ENCODE data around the gene LMOD2. TPM values are rescaled to one million over a fixed set of nuclear protein-coding genes. Genes with fewer than 3 reads are reported as not detected.

LMOD2 gene
- polyA plus RNA-seq, 2 of the 4 experiments (the other 2 are of a cell fraction) = not detected

DNA sequence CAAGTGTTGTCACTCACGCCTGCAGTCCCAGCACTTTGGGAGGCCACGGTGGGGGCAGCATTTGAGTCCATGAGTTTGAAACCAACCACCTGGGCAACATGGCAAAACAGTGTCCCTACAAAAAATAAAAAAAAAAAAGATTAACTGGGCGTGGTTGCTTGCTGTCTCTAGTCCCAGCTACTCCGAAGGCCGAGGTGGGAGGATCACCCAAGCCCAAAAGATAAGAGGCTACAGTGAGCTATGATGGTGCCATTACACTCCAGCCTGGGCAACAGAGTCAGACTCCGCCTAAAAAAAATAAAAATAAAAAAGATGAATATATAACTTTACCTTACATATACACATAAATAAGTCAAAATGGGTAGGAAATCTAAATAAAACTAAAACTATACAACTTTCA, 2.5 kb upstream of the LMOD2 start:
- no peaks in the 10 kb centered on the region for H3K9me3 ChIP-seq
- DNase-seq (ENCODE audit: low read depth in 1 of 2, low spot score in 1 of 2) (no peak), FAIRE-seq (no peak), ATAC-seq (no peak)
- H3K4me2 ChIP-seq = no peak overlapping the region
- no peak overlapping the region for H3K4me3 ChIP-seq
- no peaks in the 10 kb centered on the region for H3K4me1 ChIP-seq
- ChIA-PET POLR2A (no interaction called here), CTCF (interaction anchor here (0.6 to 1.1 kb wide), 5 partner anchors 9 to 506 kb away, joined by 3 to 7 read pairs (median 3); no protein-coding TSS in a partner anchor)
- no peak overlapping the region for H3K27ac ChIP-seq
- 34% methylated on average over 6 of the region's 6 CpGs for WGBS (ENCODE audit: missing lambda C conversion rate)
- TF ChIP-seq PHF8 (IDR thresholded peaks at IDR 0.05; ENCODE audit: borderline replicate concordance, low read depth) (no peak), SMC3 (IDR thresholded peaks at IDR 0.05) (no peak), FOXS1 (CRISPR knock-in tag; IDR thresholded peaks at IDR 0.05) (no peak), EHF (CRISPR knock-in tag; IDR thresholded peaks at IDR 0.05) (no peak), SREBF2 (IDR thresholded peaks at IDR 0.05) (no peak), KDM1A (IDR thresholded peaks at IDR 0.05; ENCODE audit: low read depth) (no peak), MYC (IDR thresholded peaks at IDR 0.05; ENCODE audit: borderline replicate concordance, low read length) (no peak)

DNA sequence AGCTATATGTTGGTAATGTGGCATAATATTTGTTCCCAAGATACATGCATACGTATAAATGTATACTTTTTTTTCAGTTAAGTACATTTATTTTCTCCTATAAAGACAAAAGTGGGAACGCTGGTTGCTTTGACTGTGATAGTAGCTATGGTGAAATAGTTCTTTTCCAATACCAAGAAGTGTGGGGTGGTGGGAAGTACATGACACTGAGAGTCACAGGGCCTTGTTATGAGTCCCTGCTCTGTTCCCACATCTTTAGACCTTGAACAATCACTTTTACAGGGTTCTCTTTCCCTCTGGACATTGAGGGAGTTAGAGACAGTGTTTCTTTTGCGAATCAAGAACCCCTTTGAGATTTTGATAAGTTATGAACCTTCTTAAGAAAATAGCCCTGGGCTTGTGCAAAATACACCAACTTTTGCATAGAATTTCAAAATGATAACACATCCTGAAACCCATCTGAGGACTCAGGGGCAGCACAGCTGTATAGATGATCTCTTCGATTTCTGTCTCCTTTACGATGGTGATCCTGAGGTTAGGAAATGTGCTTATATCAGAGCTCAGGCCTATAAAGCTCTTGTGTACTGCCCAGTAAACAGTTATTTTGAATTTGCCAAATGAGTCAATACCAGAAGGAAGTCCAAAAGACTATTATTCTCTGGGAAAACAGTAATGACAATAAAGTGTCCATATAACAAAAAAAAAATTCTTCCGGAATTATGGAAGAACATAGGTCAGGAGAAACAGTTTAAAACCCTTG, 1.1 kb downstream of the LMOD2 start:
- Histone ChIP-seq H3K9me3 (no peaks in the 10 kb centered on the region), H3K4me1 (no peaks in the 10 kb centered on the region), H3K4me2 (no peak overlapping the region), H3K27ac (no peak overlapping the region), H3K4me3 (no peak overlapping the region)
- DNase-seq (ENCODE audit: low read depth in 1 of 2, low spot score in 1 of 2) = no peak
- TF ChIP-seq HEYL (CRISPR knock-in tag; IDR thresholded peaks at IDR 0.05) = no peak
- WGBS (ENCODE audit: missing lambda C conversion rate) = 64% methylated on average over 6 of the region's 6 CpGs
- ChIA-PET CTCF (interaction anchor here (0.9 to 1.0 kb wide), 4 partner anchors 10 to 208 kb away, joined by 3 to 5 read pairs (median 4); no protein-coding TSS in a partner anchor), POLR2A (no interaction called here)
- ATAC-seq = no peak
- no peak for FAIRE-seq

DNA sequence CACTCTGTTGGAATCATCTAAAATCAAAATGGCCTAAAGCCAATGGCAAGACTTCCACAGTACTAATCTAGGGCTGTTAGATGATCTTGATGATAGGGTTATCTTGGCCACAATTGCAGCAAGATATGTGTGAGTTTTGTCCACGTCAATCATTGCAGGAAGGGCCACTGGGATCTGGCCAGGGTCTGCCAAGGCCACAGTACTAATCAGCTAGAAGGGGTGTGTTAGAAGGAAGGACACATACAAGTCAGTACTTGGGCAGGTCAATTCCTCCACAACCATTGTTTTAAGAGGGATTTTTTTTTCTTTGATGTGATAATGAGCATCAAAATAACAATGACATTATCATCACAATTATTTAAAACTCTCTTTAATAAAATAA, 1.6 kb downstream of the LMOD2 start:
- ChIA-PET CTCF (interaction anchor here (0.6 to 1.0 kb wide), 3 partner anchors 9 to 116 kb away, joined by 3 read pairs; no protein-coding TSS in a partner anchor), POLR2A (no interaction called here)
- H3K9me3 ChIP-seq = no peaks in the 10 kb centered on the region
- H3K27ac ChIP-seq = no peak overlapping the region
- no peaks in the 10 kb centered on the region for H3K4me1 ChIP-seq
- no peak for FAIRE-seq
- ATAC-seq = no peak
- TF ChIP-seq, protein P1, sequence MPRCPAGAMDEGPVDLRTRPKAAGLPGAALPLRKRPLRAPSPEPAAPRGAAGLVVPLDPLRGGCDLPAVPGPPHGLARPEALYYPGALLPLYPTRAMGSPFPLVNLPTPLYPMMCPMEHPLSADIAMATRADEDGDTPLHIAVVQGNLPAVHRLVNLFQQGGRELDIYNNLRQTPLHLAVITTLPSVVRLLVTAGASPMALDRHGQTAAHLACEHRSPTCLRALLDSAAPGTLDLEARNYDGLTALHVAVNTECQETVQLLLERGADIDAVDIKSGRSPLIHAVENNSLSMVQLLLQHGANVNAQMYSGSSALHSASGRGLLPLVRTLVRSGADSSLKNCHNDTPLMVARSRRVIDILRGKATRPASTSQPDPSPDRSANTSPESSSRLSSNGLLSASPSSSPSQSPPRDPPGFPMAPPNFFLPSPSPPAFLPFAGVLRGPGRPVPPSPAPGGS (IDR thresholded peaks at IDR 0.05) = no peak
- TF ChIP-seq KDM1A (IDR thresholded peaks at IDR 0.05; ENCODE audit: low read depth) (no peak), FOSB (CRISPR knock-in tag; IDR thresholded peaks at IDR 0.05) (no peak), RFX5 (IDR thresholded peaks at IDR 0.05) (no peak), EHF (CRISPR knock-in tag; IDR thresholded peaks at IDR 0.05) (no peak), CBX8 (IDR thresholded peaks at IDR 0.05) (no peak)
- TF ChIP-seq, protein P2, sequence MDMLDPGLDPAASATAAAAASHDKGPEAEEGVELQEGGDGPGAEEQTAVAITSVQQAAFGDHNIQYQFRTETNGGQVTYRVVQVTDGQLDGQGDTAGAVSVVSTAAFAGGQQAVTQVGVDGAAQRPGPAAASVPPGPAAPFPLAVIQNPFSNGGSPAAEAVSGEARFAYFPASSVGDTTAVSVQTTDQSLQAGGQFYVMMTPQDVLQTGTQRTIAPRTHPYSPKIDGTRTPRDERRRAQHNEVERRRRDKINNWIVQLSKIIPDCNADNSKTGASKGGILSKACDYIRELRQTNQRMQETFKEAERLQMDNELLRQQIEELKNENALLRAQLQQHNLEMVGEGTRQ (IDR thresholded peaks at IDR 0.05) = no peak
- TF ChIP-seq, protein P3, sequence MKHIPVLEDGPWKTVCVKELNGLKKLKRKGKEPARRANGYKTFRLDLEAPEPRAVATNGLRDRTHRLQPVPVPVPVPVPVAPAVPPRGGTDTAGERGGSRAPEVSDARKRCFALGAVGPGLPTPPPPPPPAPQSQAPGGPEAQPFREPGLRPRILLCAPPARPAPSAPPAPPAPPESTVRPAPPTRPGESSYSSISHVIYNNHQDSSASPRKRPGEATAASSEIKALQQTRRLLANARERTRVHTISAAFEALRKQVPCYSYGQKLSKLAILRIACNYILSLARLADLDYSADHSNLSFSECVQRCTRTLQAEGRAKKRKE (CRISPR knock-in tag; IDR thresholded peaks at IDR 0.05; ENCODE audit: low read depth) = no peak
- TF ChIP-seq, protein P4, sequence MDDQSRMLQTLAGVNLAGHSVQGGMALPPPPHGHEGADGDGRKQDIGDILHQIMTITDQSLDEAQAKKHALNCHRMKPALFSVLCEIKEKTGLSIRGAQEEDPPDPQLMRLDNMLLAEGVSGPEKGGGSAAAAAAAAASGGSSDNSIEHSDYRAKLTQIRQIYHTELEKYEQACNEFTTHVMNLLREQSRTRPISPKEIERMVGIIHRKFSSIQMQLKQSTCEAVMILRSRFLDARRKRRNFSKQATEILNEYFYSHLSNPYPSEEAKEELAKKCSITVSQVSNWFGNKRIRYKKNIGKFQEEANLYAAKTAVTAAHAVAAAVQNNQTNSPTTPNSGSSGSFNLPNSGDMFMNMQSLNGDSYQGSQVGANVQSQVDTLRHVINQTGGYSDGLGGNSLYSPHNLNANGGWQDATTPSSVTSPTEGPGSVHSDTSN (IDR thresholded peaks at IDR 0.05) = no peak
- no peak for DNase-seq (ENCODE audit: low read depth in 1 of 2, low spot score in 1 of 2)
- H3K4me3 ChIP-seq = no peak overlapping the region
- 24% methylated on average over 1 of the region's 1 CpG for WGBS (ENCODE audit: missing lambda C conversion rate)
- H3K4me2 ChIP-seq = no peak overlapping the region

Data from A549 (cell line).